GM12865 (cell line): Measurements from ENCODE around the gene PAFAH1B2.

Source experiments
- DNase-seq: peaks from one replicate; pipeline ENCODE4 v3.0.0; 2010; ENCODE audit warnings: low read depth
- H3K4me3 ChIP-seq: 2 replicates; pipeline ENCODE4 v1.5.1; 2011; ENCODE audit warnings: mild to moderate bottlenecking, low read depth, low read length, control low read depth
- TF ChIP-seq, protein P1 (sequence below): IDR thresholded peaks from 2 replicates; pipeline ENCODE4 v1.5.1; 2011; ENCODE audit warnings: low read length, control low read depth, low read depth, inconsistent platforms; ENCODE audit not compliant: insufficient read depth; ENCODE audit errors: missing control alignments

The PAFAH1B2 gene

DNA sequence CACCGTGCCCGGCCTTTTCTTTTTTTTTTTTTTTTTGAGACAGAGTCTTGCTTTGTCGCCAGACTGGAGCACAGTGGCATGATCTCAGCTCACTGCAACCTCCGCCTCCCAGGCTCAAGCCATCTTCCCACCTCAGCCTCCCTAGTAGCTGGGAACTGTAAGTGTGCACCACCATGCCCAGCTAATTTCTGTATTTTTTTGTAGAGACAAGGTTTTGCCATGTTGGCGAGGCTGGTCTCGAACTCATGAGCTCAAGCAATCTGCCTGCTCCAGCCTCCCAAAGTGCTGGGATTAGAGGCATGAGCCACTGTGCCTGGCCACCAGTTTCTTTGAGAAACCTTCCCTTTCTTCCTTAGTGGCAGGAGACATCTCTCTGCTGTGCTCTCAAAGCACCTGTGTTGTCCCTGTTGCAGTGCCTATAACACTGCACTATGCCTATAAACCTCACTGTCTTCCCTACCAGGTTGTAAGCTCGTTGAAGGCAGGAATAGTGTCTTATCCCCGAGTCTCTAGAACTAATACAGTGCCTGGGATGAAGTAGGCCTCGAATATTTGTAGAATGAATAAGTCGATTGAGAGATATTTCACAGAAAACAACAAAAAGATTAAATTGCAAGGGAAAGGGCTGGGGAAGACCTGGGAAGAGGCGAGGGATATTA is 68.7 kb downstream of the PAFAH1B2 start:
- TF ChIP-seq, protein P1, sequence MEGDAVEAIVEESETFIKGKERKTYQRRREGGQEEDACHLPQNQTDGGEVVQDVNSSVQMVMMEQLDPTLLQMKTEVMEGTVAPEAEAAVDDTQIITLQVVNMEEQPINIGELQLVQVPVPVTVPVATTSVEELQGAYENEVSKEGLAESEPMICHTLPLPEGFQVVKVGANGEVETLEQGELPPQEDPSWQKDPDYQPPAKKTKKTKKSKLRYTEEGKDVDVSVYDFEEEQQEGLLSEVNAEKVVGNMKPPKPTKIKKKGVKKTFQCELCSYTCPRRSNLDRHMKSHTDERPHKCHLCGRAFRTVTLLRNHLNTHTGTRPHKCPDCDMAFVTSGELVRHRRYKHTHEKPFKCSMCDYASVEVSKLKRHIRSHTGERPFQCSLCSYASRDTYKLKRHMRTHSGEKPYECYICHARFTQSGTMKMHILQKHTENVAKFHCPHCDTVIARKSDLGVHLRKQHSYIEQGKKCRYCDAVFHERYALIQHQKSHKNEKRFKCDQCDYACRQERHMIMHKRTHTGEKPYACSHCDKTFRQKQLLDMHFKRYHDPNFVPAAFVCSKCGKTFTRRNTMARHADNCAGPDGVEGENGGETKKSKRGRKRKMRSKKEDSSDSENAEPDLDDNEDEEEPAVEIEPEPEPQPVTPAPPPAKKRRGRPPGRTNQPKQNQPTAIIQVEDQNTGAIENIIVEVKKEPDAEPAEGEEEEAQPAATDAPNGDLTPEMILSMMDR = no peak
- no peak for DNase-seq
- no peak overlapping the region for H3K4me3 ChIP-seq

DNA sequence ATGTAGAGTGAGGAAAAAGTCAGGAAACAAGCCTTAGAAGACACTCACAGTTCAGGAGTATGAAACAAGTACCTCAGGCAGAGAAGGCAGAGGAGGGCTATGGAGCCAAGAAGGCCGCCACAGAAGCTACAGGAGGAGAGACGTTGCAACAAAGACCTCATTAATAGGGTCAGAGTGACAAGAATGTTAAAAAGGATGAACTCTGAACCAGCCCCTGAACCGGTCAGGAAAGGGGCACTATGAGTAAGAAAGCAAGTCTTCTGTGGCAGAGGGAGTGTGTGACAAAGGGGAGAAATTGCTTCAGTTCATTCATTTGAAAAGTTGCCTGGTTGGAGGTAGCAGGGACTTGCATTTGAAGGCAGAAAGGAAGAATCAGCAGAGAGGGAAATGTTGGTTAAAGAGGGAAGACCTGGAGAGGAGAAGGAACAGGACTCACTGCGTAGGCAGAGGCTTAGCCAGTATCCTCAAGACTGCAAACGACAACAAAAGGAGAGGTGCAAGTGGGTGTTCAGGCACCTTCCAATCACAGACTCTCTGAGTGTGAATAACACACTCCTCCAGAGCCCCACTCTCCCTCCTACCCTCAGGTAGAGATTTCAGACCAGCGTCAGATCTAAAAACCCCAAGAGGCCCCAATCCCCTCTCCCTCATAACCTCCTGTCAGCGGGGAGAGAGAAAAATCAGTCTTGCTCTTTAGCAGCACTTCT is 70.5 kb downstream of the PAFAH1B2 start:
- TF ChIP-seq, protein P1 = no peak
- no peak for DNase-seq
- no peak overlapping the region for H3K4me3 ChIP-seq

GRCh38 chr11:117217141-117218084 is 73.3 kb downstream of the PAFAH1B2 start:
- no peak overlapping the region for H3K4me3 ChIP-seq
- TF ChIP-seq, protein P1 = no peak
- no peak for DNase-seq

- no peak for DNase-seq
- TF ChIP-seq, protein P1 = no peak
- no peak overlapping the region for H3K4me3 ChIP-seq
Measured at GRCh38 chr11:117218133-117218915, 74.2 kb downstream of the PAFAH1B2 start.

GRCh38 chr11:117219001-117219400 is 74.9 kb downstream of the PAFAH1B2 start:
- TF ChIP-seq, protein P1 = no peak
- no peak for DNase-seq

DNA sequence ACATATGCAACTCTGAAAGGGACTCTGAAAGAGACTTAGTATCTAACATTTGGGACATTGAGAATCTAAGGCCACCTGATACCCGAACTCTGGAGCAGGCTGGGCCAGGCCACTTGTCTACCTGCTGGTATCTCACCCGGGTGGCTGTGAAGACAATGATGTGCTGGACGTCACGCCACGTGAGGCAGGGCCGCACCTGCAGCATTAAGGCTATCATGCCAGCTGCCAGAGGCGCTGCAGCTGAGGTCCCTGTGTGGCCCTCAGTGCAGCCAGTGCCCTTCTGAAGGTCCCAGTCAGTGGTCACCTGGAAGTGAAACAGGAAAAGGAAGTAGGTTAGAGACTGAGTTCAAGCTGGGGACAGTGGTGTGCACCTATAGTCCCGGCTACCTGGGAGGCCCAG is 75.4 kb downstream of the PAFAH1B2 start:
- TF ChIP-seq, protein P1 = no peak
- DNase-seq = no peak
- H3K4me3 ChIP-seq = no peak overlapping the region

More at GRCh38 chr11:117219001-117219400, 74.9 kb downstream of the PAFAH1B2 start:
- H3K4me3 ChIP-seq = no peak overlapping the region
